Measurements from ENCODE around the gene ATP6V0A1.

- TF ChIP-seq ZNF274 (IDR thresholded peaks at IDR 0.05; ENCODE audit: low read depth, low read length) (no peak), YY1 (IDR thresholded peaks at IDR 0.05; ENCODE audit: insufficient read depth, insufficient read length) (no peak)
These were observed 105.3 kb downstream of the ATP6V0A1 start for GRCh38 chr17:42563950-42564349.

All from NT2/D1 (cell line).